HG03095 (cell line): ENCODE measurements around the gene SERINC1.
"Not testable (repeated sequence)": the region's sequence is repeated elsewhere in the genome, so short reads cannot be mapped to it uniquely, and the experiment has no call there.

Experiments used
- ATAC-seq: cut with Tn5 transposase; IDR thresholded peaks from one replicate; pipeline ENCODE4 v1.9.1; 2021; ENCODE audit warnings: moderate library complexity; ENCODE audit not compliant: unreplicated experiment

SERINC1 gene

DNA sequence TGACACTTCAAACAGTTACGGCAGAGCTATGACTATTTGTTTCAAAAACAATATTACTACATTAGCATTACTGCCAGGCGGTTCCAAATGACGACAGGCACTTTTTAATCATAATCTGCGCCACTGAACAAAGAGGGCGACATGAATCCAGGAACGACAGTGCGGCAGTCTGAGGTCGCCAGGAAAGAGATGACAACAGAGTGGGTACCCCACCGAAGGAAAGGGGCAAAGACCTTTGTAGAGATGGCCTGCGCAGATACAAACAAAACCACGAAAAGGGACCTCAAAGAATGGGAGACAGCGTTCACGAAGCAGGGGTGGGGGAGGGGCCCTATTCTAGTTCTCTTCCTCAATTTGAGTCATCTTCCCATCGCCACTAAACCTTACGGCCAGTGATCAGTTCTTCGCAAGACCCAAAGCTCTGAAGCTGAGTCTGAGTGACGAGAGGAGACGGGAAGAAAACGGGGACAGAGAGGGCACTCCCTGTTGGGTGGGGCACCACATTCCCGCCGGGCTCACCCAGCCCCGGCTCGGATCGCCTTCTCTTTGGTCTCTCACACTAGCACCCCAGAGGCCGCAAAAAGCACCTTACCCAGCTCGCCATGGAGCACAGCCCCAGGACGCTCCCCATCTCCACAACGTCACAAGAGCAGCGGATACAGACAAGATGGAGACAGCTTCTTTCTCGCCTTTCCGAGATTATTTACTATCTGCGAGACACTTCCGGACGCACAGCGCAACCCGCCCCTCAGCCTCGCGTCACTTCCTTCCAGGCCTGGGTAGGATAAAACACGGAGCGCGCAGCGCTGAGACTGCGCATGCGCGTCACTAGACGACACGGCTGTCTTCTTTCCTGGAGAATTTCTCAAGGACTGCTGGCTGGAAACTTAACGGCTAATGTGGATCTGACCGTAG is at the start of gene SERINC1:
TSS of gene SERINC1 (minus strand) at position 701 of the 915 bp plus-strand sequence. CDS start at position 631, 70 bp downstream.
- peak; percentile 99 for ATAC-seq

DNA sequence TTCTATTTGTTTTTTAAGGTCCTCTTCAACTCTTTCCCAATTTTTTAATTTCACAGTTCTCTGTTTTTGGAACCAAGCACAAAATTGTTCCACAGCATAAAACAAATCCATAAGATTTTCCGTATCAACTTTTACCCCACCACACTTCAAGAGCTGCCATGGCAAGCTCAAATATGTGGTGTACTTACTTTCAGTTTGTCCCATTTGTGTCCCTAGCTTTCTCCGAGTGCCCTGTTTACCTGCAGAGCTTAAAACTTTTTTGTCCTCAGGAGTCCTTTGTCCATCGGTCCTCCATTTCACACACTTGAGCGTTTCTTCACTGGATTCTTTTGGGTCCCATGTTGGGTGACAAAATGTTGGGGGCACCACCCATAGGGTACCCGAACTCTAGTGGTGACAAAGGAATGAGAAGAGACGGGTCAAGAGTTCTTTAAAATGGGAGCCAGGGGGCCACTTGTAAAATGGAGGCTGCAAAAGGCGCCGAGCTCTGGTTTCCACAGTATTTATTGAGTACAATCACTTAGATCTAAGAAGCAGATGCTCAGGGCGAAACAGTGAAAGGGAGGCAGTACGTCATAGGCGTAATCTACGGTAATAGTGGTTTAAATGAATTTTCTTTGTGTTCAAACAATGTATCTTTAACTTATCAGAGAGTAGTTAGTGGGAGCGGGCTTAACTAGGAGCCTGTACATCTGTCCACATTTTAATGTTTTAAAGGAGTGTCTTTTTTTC is 39.8 kb upstream of the SERINC1 start:
- ATAC-seq = no peak

DNA sequence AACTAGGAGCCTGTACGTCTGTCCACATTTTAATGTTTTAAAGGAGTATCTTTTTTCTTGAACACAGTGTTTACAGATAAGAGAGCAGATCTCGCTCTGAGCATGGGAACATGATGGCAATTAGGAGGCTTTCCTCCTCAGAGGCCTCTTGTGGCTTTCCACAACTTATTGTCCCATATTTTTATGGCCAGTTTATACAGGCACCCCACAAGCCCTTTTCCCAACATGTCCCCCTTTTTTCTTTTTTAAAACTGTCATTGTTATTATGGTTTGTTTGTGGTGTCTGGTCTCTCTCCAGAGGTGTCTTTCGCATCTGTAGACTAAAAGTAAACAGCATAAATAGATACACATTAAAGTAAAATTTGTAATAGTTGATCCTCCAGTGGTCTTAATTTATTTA is 33.6 kb upstream of the SERINC1 start:
- ATAC-seq = not testable (repeated sequence)

DNA sequence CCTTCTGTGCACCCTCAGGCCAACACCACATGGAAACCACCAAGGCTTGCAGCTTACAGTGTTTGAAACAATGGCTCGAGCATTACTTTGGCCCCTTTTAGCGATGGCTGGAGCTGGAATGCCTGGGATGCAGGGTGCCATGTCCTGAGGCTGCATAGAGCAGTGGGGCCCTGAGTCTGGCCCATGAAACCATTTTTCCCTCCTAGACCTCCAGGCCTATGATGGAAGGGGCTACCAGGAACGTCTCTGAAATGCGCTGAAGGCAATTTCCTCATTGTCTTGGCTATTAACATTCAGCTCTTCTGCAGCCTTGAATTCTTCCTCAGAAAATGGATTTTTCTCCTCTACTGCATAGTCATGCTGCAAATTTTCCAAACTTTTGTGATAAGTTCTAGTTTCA is 29.9 kb upstream of the SERINC1 start:
- no peak for ATAC-seq

DNA sequence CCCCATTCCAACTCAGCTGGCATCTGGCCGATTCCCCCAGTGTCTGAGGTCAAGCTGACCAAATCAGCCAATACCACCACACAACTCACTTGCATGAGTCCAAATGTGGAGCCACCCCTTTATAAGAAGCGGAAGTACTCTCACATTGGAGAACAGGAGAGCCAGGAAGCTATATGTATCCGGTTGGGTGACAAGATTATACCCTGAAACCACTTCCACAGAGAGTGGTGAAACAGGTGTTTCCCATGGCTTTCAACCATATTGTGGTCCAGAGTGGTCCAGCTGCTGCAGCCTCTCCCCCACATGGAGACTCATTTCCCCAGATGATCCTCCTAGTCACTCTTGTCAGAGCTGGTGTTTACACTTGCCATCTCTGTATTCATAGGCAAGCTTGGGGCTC is 24.0 kb upstream of the SERINC1 start:
- ATAC-seq = peak; percentile 63

DNA sequence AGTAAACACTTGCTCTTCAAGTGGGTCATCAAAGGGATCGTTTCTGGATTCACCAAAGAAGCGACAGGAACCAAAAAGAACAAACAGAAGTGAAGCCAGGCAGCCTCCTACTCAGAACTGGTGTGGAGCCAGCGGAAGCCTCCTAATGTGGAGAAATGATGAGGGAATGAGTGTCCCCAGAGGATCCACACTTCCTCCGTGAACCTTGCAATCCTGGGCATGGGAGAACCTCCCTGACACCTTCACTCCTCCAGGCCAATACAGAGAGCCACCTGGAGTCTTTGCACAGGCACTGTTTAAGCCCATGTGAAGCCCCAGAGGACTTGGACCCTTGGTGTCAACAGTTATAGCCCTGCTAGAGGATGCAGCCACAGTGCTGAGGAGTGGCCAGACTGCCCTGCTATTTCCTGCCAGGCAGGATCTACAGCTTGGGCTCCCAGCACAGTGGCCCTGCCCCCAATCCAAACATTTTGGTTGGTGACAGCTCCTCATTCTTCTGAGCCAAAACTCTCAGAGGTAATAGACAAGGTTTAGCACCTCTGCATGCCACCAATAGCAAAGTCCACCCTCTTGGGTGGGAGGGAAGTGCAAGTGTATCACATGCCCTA is 23.2 kb upstream of the SERINC1 start:
- no peak for ATAC-seq

DNA sequence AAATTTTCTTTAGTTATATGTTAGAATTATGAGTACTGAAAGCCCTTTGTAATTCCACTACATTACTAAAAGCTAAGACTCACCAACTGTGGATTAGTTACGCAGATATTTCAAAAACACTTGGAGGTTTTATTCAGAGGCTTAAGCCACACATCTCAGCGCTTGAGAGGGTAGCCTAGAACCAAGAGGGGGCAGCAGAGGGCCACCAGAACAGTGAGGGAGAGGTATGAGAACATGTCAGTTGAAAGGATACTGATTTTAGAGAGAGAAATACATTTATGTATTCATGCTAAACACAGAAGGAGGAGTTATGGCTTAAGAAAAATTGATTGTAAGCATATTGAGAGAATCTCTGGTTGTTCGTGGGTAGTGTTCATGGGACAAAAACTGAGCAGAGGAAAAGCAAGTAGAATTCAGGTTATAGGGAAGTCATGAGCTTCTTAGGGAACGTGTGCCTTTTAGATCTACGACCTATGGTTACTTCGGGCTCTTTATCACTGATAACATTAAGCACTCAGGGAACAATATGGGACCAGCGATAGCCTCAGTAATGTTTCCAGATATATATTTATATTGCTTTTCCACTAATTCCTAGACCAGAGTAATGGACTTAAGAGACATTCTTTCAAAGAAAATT is 20.4 kb upstream of the SERINC1 start:
- peak; percentile 83 for ATAC-seq

DNA sequence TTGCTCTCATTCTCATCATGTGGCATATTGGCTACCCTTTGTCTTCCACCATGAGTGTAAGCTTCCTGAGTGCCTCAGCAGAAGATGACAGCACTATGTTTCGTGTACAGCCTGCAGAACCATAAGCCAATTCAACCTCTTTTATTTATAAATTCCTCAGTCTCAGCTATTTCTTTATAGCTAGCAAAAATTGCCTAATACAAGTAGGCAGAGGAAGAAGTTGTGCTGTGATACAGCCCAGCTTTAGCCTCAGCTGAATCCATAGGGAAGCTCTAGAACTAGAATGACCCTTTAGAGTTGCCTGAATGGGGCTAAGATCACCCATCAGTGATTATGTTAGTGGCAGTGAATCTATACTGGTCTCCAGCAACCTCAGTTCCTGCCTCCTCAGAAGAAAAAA is 19.0 kb upstream of the SERINC1 start:
- no peak for ATAC-seq

DNA sequence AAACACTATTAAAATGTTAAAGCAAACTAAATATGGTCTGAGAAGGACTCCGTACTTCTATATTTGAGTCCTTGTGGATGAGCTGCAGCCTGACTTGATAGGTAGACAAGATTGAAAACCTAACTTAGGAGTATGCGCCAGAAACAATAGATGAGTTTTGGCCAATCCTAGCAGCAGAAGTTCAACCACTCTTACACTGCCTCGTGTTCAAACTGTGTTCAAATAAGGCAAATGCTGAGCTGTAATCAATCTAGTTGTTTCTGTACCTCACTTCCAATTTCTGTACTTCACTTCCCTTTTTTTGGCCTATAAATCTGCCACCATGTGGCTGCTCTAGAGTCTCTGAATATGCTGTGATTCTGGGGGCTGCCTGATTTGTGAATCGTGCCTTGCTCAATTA is 13.2 kb upstream of the SERINC1 start:
- ATAC-seq = peak; percentile 89

DNA sequence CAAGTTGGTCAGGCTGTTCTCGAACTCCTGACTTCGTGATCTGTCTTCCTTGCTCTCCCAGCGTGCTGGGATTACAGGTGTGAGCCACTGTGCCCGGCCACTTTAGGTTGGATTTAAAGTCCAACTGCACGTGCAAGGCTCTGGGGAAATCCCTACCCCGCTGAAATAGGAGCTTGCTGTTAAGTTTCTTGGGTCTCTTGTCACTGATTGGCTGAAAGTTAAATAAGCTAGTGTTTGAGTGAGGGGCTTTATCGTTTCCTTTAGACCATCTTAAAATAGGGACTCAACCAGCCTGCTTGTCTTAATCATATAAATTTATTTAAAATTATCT is 11.1 kb upstream of the SERINC1 start:
- no peak for ATAC-seq

DNA sequence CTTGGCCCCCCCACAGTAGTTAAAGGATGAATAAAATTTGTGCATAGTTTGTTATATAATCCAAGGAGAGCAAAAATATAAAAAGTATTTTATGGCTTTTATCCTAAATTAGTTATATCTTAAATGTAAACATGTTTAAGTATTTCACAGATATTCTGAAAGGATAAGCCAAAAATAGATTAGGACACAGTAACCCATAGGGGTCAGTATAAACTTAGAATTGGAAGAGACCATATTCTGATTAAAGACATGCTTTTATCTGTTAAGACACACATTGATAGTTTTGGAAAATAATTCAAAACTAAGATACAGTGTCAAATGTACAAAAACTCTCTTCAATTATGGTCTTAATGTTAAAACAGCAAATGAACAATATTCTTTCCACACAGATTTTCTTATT is 4.5 kb upstream of the SERINC1 start:
- ATAC-seq = no peak

DNA sequence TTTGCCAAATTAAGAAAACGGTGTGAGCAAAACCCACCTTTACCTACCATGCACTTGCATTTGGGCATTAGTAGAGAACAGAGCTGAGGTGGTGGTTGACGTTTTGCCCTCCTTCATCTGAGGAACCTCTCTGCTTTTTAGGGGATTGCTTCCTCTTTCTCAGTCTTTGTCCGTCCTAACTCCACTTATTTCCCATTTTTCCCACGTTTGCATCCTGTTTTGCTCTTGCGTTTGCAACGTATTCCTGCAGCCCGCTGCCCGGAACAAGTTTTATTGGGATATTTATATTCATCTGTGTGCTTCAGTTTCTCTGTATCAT is 374 bp upstream of the SERINC1 start:
- ATAC-seq = peak; percentile 45

DNA sequence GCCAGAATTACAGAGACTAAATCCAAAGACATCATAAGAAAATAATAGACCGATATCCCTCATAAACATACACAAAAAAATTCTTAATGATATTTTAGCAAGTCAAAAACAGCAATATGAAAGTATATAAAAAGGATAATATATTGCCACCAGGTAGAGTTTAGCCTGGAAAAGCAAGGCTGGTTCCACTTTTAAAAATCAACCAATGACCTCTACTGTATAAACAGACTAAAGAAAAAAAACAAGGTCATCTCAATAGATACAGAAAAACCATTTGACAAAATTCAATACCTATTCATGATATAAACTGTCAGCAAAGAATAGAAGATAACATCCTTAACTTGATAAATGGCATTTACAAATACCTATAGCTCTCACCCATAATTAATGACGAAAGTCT is 9.7 kb downstream of the SERINC1 start:
- ATAC-seq = no peak

DNA sequence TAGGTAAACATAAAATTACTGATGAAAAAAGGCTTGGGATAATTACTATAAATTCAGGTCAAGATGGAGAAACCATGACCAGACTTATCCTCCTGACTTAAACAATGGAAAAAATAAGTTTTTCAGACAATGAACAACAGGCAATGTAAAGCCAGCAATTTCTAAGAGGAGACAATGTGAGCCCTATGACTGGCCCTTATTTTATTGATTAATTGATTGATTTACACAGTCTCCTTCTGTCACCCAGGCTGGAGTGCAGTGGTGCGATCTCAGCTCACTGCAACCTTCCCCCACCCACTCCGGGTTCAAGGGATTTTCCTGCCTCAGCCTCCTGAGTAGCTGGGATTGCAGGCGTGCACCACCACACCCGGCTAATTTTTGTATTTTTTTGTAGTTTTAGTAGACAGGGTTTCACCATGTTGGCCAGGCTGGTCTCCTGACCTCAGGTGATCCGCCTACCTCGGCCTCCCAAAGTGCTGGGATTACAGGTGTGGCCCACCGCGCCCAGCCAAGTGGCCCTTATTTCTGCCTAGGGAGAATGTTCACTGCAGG is 11.7 kb downstream of the SERINC1 start:
- ATAC-seq = not testable (repeated sequence)

DNA sequence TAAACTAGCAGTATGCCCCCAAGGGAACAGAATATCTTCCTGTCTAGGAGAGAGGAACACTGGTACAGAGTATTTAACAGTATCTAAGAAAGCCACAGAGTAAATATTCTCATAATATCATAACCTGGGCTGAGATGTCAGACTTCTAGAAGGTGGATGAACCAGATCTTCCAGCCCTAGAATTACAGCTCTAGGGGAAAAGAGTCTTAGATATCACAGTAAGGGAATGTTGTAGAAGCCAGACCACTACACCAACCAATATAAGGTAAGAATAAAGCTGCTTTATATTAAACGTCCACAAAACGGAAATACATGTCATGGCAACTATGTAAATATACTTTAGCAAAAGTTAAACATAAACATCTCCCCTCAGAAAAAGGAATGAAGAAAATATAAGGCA is 12.4 kb downstream of the SERINC1 start:
- no peak for ATAC-seq

DNA sequence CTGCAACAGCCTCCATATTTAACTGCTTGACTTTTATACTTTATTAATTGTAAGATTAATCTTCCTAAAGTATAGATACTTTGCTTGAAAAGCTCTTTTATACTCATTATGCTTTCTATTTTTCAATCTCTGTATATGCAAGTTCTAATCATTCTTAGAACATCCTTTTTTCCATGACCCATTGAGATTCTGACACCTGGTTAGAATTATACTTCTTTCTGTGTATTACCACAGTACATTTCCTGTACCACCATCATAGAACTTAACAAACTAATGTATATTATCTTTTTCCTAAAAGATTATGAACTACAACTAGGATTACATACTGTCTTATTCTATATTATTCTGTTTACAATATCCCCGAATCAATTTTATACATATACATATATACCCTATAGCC is 13.5 kb downstream of the SERINC1 start:
- no peak for ATAC-seq

DNA sequence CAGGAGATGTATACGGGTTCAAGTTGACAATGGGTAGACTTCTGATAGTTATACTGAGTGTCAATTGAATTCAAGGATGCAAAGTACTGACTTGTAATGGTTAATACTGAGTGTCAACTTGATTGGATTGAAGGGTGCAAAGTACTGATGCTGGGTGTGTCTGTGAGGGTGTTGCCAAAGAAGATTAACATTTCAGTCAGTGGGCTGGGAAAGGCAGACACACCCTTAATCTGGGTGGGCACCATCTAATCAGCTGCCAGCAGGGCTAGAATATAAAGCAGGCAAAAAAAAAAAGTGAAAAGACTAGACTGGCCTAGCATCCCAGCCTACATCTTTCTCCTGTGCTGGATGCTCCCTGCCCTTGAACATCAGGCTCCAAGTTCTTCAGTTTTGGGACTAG is 16.5 kb downstream of the SERINC1 start:
- not testable (repeated sequence) for ATAC-seq

DNA sequence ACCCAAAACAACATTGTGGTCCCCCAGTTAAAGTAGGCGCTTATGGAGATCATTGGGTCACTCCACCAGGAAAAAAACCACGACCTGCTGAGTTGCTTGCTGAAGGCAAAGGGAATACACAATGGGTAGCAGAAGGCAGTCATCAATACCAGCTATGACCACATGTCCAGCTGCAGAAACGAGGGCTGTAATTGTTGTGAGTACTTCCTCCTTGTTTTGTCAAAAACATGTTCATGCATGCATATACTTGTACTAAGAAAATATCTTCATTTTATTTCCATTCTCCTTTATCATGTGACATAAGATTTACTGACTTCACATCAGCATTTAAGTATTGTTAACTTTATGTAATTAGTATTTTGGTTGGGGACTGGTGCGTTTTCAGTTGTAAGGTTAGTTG is 16.9 kb downstream of the SERINC1 start:
- ATAC-seq = no peak

DNA sequence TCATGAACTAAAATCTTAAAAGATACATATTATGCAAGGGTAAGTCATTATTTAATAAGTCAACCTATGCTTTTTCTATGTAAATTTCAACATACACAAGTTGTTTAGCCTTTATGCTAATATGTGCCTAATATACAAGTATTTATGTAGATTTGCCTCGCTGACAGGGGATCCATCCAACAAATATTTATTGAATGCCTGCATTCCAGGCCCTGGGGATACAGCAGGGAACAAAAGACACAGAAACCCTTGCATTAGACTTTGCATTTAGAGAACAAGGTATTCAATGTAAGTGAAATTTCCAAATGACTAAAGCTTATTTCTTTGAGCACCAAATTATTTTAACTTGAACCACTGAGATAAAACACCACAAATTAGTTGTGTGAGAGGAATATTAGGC is 19.1 kb downstream of the SERINC1 start:
- ATAC-seq = no peak

DNA sequence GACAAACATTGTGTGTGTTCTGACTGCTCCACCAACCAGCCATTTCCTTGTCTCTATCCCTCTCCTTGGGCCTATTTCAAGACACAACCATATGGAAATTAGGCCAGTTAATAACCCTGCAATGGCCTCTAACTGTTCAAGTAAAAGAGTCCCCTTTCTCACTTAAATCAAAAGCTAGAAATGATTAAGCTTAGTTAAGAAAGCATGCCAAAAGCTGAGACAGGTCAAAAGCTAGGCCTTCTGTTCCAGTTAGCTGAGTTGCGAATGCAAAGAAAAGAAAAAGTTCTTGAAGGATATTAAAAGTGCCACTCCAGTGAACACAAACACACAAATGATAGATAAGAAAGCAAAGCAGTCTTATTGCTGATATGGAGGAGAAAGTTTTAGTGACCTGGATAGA is 22.5 kb downstream of the SERINC1 start:
- no peak for ATAC-seq

DNA sequence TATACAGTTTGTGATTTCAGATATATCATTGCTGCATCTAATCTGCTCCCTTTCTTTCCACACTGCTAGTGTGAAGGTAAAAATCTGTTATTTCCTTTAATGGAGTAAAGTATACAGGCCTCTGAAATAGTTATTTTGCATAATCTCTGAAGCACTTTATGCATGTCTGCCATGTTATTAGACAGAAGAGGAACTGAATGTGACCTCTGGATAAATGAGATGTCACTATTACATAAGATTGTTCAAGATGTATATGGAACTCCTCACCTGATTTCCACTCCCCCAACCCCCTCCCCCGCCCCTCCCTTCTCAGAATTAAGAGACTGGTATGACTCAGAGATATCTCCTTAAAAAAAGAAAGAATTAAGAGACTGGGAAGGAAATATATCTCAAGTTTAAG is 26.3 kb downstream of the SERINC1 start:
- ATAC-seq = no peak
